B cell (primary cell): ENCODE results near the gene CAMTA1.

ENCODE experiments used
- EZH2 ChIP-seq: IDR thresholded peaks from 2 replicates; pipeline ENCODE4 v1.6.1; 2012; ENCODE audit warnings: borderline replicate concordance, low read depth, mild to moderate bottlenecking, moderate library complexity, low read length; ENCODE audit not compliant: insufficient read depth, poor library complexity, severe bottlenecking
- TF ChIP-seq, protein P1 (sequence below): fragments of 200-600 bp; IDR thresholded peaks from one replicate; pipeline ENCODE4 v1.8.0; 2022; ENCODE audit warnings: antibody characterized with exemption, mild to moderate bottlenecking

DNA sequence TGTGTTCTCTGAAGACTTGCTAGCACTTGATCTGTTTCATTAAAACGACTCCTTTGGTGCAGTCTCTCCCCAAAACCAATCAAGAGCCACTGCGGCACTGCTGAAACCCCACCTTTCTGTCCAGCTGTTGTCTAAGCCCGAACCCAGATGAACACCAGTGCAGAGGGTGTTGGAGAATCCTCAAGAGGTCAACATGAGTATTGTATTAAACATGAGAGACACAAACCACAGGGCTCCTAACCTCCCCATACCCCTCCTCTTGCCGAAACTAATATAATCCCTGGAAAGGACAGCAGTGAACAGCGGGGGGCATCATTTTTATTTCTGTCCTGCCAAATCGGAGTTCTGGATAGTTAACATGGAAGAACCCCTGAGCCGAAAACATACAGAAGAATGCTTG is 333.9 kb downstream of the CAMTA1 start:
- TF ChIP-seq, protein P1, sequence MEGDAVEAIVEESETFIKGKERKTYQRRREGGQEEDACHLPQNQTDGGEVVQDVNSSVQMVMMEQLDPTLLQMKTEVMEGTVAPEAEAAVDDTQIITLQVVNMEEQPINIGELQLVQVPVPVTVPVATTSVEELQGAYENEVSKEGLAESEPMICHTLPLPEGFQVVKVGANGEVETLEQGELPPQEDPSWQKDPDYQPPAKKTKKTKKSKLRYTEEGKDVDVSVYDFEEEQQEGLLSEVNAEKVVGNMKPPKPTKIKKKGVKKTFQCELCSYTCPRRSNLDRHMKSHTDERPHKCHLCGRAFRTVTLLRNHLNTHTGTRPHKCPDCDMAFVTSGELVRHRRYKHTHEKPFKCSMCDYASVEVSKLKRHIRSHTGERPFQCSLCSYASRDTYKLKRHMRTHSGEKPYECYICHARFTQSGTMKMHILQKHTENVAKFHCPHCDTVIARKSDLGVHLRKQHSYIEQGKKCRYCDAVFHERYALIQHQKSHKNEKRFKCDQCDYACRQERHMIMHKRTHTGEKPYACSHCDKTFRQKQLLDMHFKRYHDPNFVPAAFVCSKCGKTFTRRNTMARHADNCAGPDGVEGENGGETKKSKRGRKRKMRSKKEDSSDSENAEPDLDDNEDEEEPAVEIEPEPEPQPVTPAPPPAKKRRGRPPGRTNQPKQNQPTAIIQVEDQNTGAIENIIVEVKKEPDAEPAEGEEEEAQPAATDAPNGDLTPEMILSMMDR, result no peak
- no peak for TF ChIP-seq EZH2
